ENCODE data around the gene KHSRP.

GRCh38 chr19:6459262-6460098, 34.9 kb upstream of the KHSRP start, which contains the start of gene SLC25A23:
- TF ChIP-seq CTCF (IDR thresholded peaks at IDR 0.05; ENCODE audit: poor library complexity): no peak
- TF ChIP-seq EZH2phosphoT487 (IDR thresholded peaks at IDR 0.05; ENCODE audit: low read depth, severe bottlenecking, unreplicated experiment): no peak
